ENCODE measurements around the gene GRM8. TPM values are rescaled to one million over a fixed set of nuclear protein-coding genes. Genes with fewer than 3 reads are reported as not detected.

The GRM8 gene
- total RNA-seq, result not detected

- peak; percentile 22 for ATAC-seq
These were observed at the start of gene GRM8 for GRCh38 chr7:127252778-127253280. Gene GRM8 (minus strand): TSS chr7:127252941.

GRCh38 chr7:127290801-127291361 is 38.1 kb upstream of the GRM8 start:
- ATAC-seq, result no peak

- no peak for ATAC-seq
These were observed 37.4 kb upstream of the GRM8 start for GRCh38 chr7:127290116-127290655.

- ATAC-seq, result peak; percentile 57
These were observed 34.4 kb upstream of the GRM8 start for GRCh38 chr7:127287133-127287532.

- no peak for ATAC-seq
These were observed 17.4 kb upstream of the GRM8 start for GRCh38 chr7:127270093-127270492.

- ATAC-seq, result no peak
These were observed 13.3 kb upstream of the GRM8 start for GRCh38 chr7:127266047-127266446.

- ATAC-seq, result no peak
These were observed 11.5 kb upstream of the GRM8 start for GRCh38 chr7:127264219-127264618.

- no peak for ATAC-seq
These were observed 5.4 kb upstream of the GRM8 start for GRCh38 chr7:127258111-127258510.

- ATAC-seq, result no peak
These were observed 4.3 kb upstream of the GRM8 start for GRCh38 chr7:127257086-127257485.

GRCh38 chr7:127256041-127256725 is 3.4 kb upstream of the GRM8 start:
- no peak for ATAC-seq

GRCh38 chr7:127254163-127254684 is 1.5 kb upstream of the GRM8 start:
- no peak for ATAC-seq

GRCh38 chr7:127253281-127254162 is 781 bp upstream of the GRM8 start:
- peak; percentile 78 for ATAC-seq

- no peak for ATAC-seq
These were observed 396 bp downstream of the GRM8 start for GRCh38 chr7:127252377-127252713.

- ATAC-seq, result peak; percentile 17
These were observed 1.0 kb downstream of the GRM8 start for GRCh38 chr7:127251465-127252376.

GRCh38 chr7:127251036-127251464 is 1.7 kb downstream of the GRM8 start:
- no peak for ATAC-seq

- ATAC-seq, result no peak
These were observed 2.3 kb downstream of the GRM8 start for GRCh38 chr7:127250312-127251035.

- ATAC-seq, result no peak
These were observed 7.1 kb downstream of the GRM8 start for GRCh38 chr7:127245607-127246006.

- ATAC-seq, result no peak
These were observed 7.7 kb downstream of the GRM8 start for GRCh38 chr7:127245002-127245401.

GRCh38 chr7:127239814-127240213 is 12.9 kb downstream of the GRM8 start:
- no peak for ATAC-seq

- no peak for ATAC-seq
These were observed 19.1 kb downstream of the GRM8 start for GRCh38 chr7:127233630-127234029.

- no peak for ATAC-seq
These were observed 21.3 kb downstream of the GRM8 start for GRCh38 chr7:127231415-127231814.
